Neural progenitor cell (in vitro differentiated cells): ENCODE measurements around the gene MELTF. TPM values are rescaled to one million over a fixed set of nuclear protein-coding genes. Genes with fewer than 3 reads are reported as not detected.
"Not testable (repeated sequence)": the region's sequence is repeated elsewhere in the genome, so short reads cannot be mapped to it uniquely, and the experiment has no call there.

Source experiments
- DNase-seq: peaks from one replicate; pipeline ENCODE4 v3.0.0-alpha.2; 2016; ENCODE audit warnings: low spot score
- H2AFZ ChIP-seq: fragments of 200-600 bp; sonication (generic); replicated peaks from 2 replicates; pipeline ENCODE4 v1.6.1; 2016; ENCODE audit warnings: antibody characterized with exemption
- H3F3A ChIP-seq: fragments of 200-600 bp; sonication (generic); 2 replicates; pipeline ENCODE4 v1.6.1; 2016; ENCODE audit warnings: antibody characterized with exemption, low read depth
- H3K27ac ChIP-seq: fragments of 200-600 bp; sonication (generic); 2 replicates; pipeline ENCODE4 v1.5.1; 2016; ENCODE audit warnings: mild to moderate bottlenecking
- H3K27me3 ChIP-seq: fragments of 200-600 bp; sonication (generic); 2 replicates; pipeline ENCODE4 v1.6.1; 2016; ENCODE audit warnings: mild to moderate bottlenecking, moderate library complexity
- H3K36me3 ChIP-seq: fragments of 200-600 bp; sonication (generic); 2 replicates; pipeline ENCODE4 v1.5.1; 2016
- H3K4me1 ChIP-seq: fragments of 200-600 bp; sonication (generic); 2 replicates; pipeline ENCODE4 v1.6.1; 2016; ENCODE audit warnings: mixed run types
- H3K4me2 ChIP-seq: fragments of 200-600 bp; sonication (generic); 2 replicates; pipeline ENCODE4 v1.6.1; 2016
- H3K4me3 ChIP-seq: fragments of 200-600 bp; sonication (generic); 2 replicates; pipeline ENCODE4 v1.5.1; 2016
- H3K79me2 ChIP-seq: fragments of 200-600 bp; sonication (generic); 2 replicates; pipeline ENCODE4 v1.6.1; 2016; ENCODE audit warnings: low read depth
- H3K9ac ChIP-seq: fragments of 200-600 bp; sonication (generic); 2 replicates; pipeline ENCODE4 v1.6.1; 2016
- H3K9me3 ChIP-seq: fragments of 200-600 bp; sonication (generic); 2 replicates; pipeline ENCODE4 v1.5.1; 2016; ENCODE audit warnings: low read depth
- H4K20me1 ChIP-seq: fragments of 200-600 bp; sonication (generic); 2 replicates; pipeline ENCODE4 v1.6.1; 2016; ENCODE audit warnings: low read depth
- H3K27ac Mint-ChIP-seq: 3 replicates; pipeline ENCODE4 v1.8.0; 2021; ENCODE audit warnings: mixed read lengths
- H3K27me3 Mint-ChIP-seq: 2 replicates; pipeline ENCODE4 v1.8.0; 2022; ENCODE audit warnings: low read depth, mild to moderate bottlenecking, inconsistent platforms, moderate library complexity, mixed read lengths; ENCODE audit not compliant: insufficient read depth
- H3K36me3 Mint-ChIP-seq: 3 replicates; pipeline ENCODE4 v1.8.0; 2021; ENCODE audit warnings: mixed read lengths
- H3K4me1 Mint-ChIP-seq: 3 replicates; pipeline ENCODE4 v1.8.0; 2021; ENCODE audit warnings: mixed read lengths
- H3K4me3 Mint-ChIP-seq: 3 replicates; pipeline ENCODE4 v1.8.0; 2021; ENCODE audit warnings: mild to moderate bottlenecking, moderate library complexity, mixed read lengths
- H3K9me3 Mint-ChIP-seq: 3 replicates; pipeline ENCODE4 v1.8.0; 2020; ENCODE audit warnings: mixed read lengths
- CTCF ChIP-seq: fragments of 200-600 bp; sonication (generic); IDR thresholded peaks from 2 replicates; pipeline ENCODE4 v1.5.1; 2017; ENCODE audit warnings: antibody characterized with exemption, mild to moderate bottlenecking
- EZH2 ChIP-seq: fragments of 200-600 bp; sonication (generic); IDR thresholded peaks from 2 replicates; pipeline ENCODE4 v1.6.1; 2017; ENCODE audit warnings: antibody characterized with exemption, mild to moderate bottlenecking, moderate library complexity
- EZH2phosphoT487 ChIP-seq: fragments of 200-600 bp; sonication (generic); IDR thresholded peaks from 2 replicates; pipeline ENCODE4 v1.6.1; 2017; ENCODE audit warnings: antibody characterized with exemption
- total RNA-seq: library from RNA; depleted of rRNA; stranded (reverse); fragments of >200 nt; gene quantifications from 2 replicates; pipeline ENCODE4 v1.2.3, GENCODE V29; 2015; ENCODE audit warnings: low replicate concordance

MELTF gene
- total RNA-seq, 1 donor from 2014 or later, result 0.28 TPM

GRCh38 chr3:197035577-197035976, 6.0 kb upstream of the MELTF start:
- Histone ChIP-seq H3K9ac (no peak overlapping the region), H3K4me3 (no peak overlapping the region), H4K20me1 (no peaks in the 10 kb centered on the region), H3K27me3 (peaks cover 24% of the 10 kb centered on the region), H3K4me2 (no peak overlapping the region), H3K79me2 (no peaks in the 10 kb centered on the region), H3K36me3 (no peaks in the 10 kb centered on the region), H2AFZ (no peak overlapping the region), H3K9me3 (no peaks in the 10 kb centered on the region), H3K27ac (no peak overlapping the region), H3F3A (peaks cover 26% of the 10 kb centered on the region), H3K4me1 (no peaks in the 10 kb centered on the region)
- peaks cover 2% of the 10 kb centered on the region for H3K9me3 Mint-ChIP-seq
- H3K4me1 Mint-ChIP-seq, result no peaks in the 10 kb centered on the region
- H3K27ac Mint-ChIP-seq, result no peak overlapping the region
- TF ChIP-seq EZH2phosphoT487, result no peak
- TF ChIP-seq EZH2, result no peak
- TF ChIP-seq CTCF, result no peak
- peaks cover 2% of the 10 kb centered on the region for H3K36me3 Mint-ChIP-seq
- H3K4me3 Mint-ChIP-seq, result no peak overlapping the region
- H3K27me3 Mint-ChIP-seq, result peaks cover 14% of the 10 kb centered on the region
- DNase-seq, result no peak

GRCh38 chr3:197034778-197035177, 5.2 kb upstream of the MELTF start:
- H4K20me1 ChIP-seq, DNase-seq, H3K4me1 Mint-ChIP-seq, H3K4me1 ChIP-seq, H3K36me3 Mint-ChIP-seq, H3K36me3 ChIP-seq, H3K4me2 ChIP-seq, H3K9me3 ChIP-seq, H3K4me3 Mint-ChIP-seq, H3K27ac Mint-ChIP-seq, H3K9me3 Mint-ChIP-seq, H3K27ac ChIP-seq, H2AFZ ChIP-seq, H3K9ac ChIP-seq, H3K79me2 ChIP-seq, H3K4me3 ChIP-seq: not testable (repeated sequence)
- peaks cover 30% of the 10 kb centered on the region for H3K27me3 ChIP-seq
- H3K27me3 Mint-ChIP-seq, result peaks cover 15% of the 10 kb centered on the region
- peaks cover 25% of the 10 kb centered on the region for H3F3A ChIP-seq

GRCh38 chr3:197033764-197034163, 4.1 kb upstream of the MELTF start:
- H4K20me1 ChIP-seq, H3K79me2 ChIP-seq, H3K36me3 Mint-ChIP-seq, H3K4me1 ChIP-seq, H3K4me1 Mint-ChIP-seq, H3K36me3 ChIP-seq, H3K27ac Mint-ChIP-seq, H3K27ac ChIP-seq, H3K4me3 ChIP-seq, H3K4me2 ChIP-seq, H2AFZ ChIP-seq, H3K9me3 ChIP-seq, H3K9ac ChIP-seq, DNase-seq, H3K4me3 Mint-ChIP-seq, H3K9me3 Mint-ChIP-seq: not testable (repeated sequence)
- H3K27me3 ChIP-seq, result peaks cover 40% of the 10 kb centered on the region
- peaks cover 18% of the 10 kb centered on the region for H3F3A ChIP-seq
- peaks cover 15% of the 10 kb centered on the region for H3K27me3 Mint-ChIP-seq

GRCh38 chr3:197031315-197032285, 2.0 kb upstream of the MELTF start:
- no peak for TF ChIP-seq EZH2
- no peak for TF ChIP-seq CTCF
- no peak for TF ChIP-seq EZH2phosphoT487
- Mint-ChIP-seq H3K36me3 (no peaks in the 10 kb centered on the region), H3K27ac (no peak overlapping the region), H3K9me3 (peaks cover 2% of the 10 kb centered on the region), H3K27me3 (peaks cover 17% of the 10 kb centered on the region), H3K4me1 (peaks cover 2% of the 10 kb centered on the region), H3K4me3 (peak overlapping the region; percentile 27)
- Histone ChIP-seq H3K4me3 (no peak overlapping the region), H3K79me2 (no peaks in the 10 kb centered on the region), H3F3A (peaks cover 7% of the 10 kb centered on the region), H3K9ac (no peak overlapping the region), H3K27me3 (peaks cover 44% of the 10 kb centered on the region), H3K4me2 (no peak overlapping the region), H4K20me1 (no peaks in the 10 kb centered on the region), H3K4me1 (no peaks in the 10 kb centered on the region), H3K36me3 (no peaks in the 10 kb centered on the region), H3K9me3 (no peaks in the 10 kb centered on the region), H2AFZ (no peak overlapping the region), H3K27ac (no peak overlapping the region)
- DNase-seq, result no peak
